GM12875 (cell line): Measurements from ENCODE around the gene TMEM100.

Source experiments
- H3K4me3 ChIP-seq: one replicate; pipeline ENCODE4 v1.5.1; 2011; ENCODE audit warnings: low read depth, low read length, control low read depth
- TF ChIP-seq, protein P1 (sequence below): IDR thresholded peaks from 2 replicates; pipeline ENCODE4 v1.5.1; 2011; ENCODE audit warnings: low read depth, mild to moderate bottlenecking, control low read depth, inconsistent platforms, low read length, moderate library complexity, borderline replicate concordance; ENCODE audit not compliant: insufficient read depth

TMEM100 gene

DNA sequence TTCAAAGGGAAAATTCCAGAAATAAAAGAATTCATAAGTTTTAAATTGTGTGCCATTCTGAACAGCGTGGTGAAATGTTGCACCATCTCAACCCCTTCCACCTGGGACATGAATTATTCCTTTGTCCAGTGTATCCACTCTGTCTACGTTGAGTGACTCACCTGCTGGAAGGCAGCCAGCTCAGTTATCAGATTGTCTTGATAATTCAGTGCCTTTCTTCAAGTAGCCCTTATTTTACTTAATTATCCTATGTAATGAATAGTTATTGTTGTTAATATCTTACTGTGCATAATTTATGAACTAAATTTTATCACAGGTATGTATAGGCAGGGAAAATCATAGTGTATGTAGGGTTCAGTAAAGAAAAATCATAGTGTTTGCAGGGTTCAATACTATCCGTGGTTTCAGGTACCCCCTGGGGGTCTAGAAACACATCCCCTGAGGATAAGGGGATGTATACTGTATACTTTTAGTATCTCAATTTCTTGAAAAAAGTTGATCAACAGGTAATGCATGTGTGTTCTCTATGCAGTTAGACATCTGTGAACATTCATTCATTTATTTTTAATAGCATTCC lies 20.5 kb upstream of the TMEM100 start:
- TF ChIP-seq, protein P1, sequence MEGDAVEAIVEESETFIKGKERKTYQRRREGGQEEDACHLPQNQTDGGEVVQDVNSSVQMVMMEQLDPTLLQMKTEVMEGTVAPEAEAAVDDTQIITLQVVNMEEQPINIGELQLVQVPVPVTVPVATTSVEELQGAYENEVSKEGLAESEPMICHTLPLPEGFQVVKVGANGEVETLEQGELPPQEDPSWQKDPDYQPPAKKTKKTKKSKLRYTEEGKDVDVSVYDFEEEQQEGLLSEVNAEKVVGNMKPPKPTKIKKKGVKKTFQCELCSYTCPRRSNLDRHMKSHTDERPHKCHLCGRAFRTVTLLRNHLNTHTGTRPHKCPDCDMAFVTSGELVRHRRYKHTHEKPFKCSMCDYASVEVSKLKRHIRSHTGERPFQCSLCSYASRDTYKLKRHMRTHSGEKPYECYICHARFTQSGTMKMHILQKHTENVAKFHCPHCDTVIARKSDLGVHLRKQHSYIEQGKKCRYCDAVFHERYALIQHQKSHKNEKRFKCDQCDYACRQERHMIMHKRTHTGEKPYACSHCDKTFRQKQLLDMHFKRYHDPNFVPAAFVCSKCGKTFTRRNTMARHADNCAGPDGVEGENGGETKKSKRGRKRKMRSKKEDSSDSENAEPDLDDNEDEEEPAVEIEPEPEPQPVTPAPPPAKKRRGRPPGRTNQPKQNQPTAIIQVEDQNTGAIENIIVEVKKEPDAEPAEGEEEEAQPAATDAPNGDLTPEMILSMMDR, result no peak
- H3K4me3 ChIP-seq, result no peak overlapping the region

DNA sequence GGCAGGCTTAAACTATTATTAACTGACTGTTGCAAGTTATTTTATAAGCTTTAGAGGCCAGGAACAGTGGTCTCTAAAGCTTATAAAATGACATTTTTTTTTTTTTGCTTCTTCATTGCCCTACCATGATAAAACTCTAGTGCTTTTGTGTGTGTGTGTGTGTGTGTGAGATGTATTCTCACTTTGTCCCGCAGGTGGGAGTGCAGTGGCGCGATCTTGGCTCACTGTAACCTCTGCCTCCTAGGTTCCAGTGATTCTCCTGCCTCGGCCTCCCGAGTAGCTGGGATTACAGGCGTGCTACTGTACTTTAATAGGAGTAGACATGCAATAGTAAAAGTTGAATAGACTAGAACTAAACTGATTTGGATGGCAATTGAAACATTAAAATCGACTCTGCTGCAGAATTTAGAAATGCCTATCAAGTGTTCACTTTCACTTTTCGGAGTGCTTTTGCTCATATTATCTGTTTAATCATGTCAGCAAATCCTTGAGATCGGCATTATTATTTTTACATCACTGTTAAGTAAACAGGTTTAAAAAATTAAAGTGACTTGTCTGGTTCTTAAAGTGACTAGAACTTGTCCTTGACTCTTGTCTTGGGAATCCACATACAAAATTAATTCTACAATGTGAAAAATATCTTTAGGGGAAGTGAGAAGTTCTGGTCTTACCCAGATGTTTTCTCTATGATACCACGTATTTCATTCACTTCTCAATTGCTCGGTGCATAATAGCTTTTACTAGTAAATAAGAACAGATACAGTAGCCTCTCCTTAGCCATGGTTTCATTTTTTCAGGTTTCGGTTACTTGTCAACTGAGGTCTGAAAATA lies 19.8 kb upstream of the TMEM100 start:
- H3K4me3 ChIP-seq, result no peak overlapping the region
- TF ChIP-seq, protein P1, result no peak

DNA sequence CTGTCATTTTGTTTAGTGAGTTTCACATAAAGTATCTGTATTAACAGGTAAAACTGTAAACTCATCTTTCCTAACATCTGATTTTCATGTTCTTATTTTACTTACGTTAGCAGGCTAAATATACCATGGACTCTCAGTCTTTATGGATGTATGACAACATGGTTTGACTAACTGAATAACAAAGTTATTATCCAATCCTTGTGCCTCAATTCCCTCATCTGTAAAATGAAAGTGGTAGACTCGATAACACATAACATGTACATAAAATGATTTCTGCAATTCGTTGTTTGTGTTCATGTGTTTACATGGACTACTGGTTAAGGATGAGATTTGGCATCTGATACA lies 18.7 kb upstream of the TMEM100 start:
- TF ChIP-seq, protein P1, result no peak
- H3K4me3 ChIP-seq, result no peak overlapping the region

DNA sequence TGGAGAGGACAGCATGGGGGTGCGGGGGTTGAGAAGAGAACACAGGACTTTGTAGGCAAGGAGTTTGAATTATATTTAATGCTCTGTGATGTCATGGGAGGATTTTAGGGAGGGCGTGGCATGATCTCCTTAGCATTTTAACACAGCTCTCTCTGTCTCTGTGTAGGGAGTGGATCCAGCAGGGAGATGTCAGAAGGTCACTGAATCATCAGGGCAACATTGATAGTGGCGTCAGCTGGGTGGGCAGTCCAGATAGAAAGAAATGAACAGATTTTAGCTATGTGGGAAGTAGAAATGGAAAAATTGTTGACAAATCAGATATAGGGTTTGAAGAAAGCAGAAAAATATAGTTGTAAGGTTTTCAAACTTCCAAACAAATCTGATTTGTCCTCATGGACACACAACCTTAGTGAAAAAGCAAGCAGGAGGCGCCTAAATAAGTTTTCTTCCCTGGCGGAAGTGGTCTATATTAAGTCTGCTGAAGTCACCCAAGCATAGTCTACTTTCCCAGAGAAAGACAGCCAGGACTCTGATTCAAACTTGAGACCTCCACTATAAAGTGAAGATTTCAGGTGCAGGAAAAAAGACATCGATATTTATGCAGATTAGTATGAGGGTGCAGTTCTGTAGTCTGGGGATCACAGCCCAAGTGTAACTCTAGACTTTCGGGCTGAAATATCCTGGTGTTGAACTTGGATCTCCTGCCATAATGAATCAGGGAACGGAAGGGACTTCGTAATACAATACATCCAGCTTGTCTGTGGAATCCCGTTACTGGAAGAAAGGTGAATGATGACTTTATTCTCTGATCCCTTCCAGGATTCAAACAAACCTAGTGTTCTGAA lies 18.1 kb upstream of the TMEM100 start:
- no peak overlapping the region for H3K4me3 ChIP-seq
- TF ChIP-seq, protein P1, result no peak

DNA sequence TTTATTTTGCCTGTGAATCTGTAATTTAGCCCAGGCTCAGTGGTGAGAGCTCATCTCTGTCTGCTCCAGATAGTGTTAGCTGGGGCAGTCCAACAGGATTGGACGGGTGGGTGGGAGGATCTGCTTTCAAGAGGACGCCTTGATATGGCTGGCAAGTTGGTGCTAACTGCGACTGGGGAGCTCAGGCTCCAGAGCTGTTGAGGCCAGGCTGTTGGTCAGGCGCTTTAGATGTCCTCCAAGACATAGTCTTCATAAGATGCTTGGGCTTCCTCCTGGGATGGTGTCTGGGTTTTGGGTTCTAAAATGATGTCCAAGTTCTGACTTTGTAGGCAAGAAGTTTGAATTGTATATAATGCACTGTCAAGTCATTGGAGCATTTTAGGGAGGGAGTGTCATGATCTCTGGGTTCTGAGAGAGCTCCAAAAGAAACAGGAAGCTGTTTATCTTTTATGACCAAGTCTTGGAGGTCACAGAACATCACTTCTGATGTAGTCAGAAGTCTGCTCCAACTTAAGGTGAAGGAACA lies 15.4 kb upstream of the TMEM100 start:
- TF ChIP-seq, protein P1, result no peak
- H3K4me3 ChIP-seq, result no peak overlapping the region

DNA sequence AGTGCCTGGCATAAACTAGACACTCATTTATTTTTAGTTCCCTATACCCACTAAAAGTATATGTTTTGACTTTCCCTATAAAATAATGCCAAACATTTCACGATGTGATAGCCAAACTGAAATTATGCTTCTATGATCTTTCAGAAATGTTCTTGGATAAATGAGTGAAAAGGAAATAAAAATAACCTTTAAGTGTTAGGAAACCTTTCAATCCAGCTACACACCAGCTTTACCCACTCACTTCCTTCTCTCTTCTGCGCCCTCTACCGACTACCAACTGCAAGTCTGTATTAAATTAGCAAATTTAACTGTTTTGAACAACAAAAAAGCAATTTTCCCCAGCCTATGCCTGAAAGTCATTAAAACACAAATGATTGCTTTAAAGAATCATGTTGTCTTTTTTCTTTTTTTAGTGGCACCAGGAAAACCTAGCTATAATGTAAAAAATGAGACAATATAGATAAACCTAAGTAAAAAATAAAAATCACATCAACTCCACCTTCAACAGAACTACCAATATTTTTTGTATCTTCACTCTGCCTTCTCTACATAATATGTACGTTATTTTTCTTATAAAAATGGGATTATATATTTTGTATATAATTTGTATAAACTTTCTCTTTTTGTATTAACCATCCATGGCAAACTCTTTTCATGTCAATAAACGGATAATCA lies 13.2 kb upstream of the TMEM100 start:
- TF ChIP-seq, protein P1, result peak; percentile 59
- H3K4me3 ChIP-seq, result no peak overlapping the region
